HG03520 (cell line): ENCODE data around the gene LHPP.

ENCODE experiments used
- ATAC-seq: cut with Tn5 transposase; IDR thresholded peaks from one replicate; pipeline ENCODE4 v1.9.1; 2021; ENCODE audit warnings: mild to moderate bottlenecking, moderate library complexity; ENCODE audit not compliant: unreplicated experiment

Gene LHPP

DNA sequence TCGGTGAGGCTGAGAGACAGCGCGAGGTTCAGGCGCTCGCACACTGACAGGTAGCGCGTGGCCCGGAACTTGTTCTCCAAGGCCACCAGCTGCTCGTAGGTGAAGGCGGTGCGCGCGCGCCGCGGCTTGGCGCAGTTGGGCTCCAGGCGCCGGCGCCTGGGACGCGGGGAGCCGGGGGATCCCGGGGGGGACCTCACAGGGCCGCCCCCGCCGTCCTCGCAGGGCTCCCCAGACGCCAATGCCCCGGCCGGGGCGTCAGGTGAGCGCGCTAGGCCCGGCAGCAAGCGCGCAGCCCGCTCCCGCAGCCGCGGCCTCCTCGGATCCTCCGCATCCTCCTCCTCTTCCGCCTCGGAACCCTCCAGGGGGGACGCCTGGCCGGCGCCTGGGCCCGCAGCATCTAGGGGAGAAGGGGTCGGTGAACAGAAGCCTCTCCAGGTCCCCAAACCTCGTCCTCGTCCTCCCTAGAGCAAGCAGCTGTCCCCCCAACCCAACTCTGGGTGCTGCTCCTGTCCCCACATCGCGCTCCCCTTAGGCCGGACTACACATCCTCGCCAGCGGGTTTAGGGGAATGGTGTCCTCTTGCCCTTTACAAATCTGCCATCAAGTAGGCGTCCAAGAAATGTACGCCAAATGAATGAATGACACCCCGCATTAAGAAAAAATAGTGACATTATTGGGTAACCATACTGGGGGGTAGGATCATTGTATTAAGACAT lies 13.7 kb upstream of the LHPP start:
- ATAC-seq = no peak

DNA sequence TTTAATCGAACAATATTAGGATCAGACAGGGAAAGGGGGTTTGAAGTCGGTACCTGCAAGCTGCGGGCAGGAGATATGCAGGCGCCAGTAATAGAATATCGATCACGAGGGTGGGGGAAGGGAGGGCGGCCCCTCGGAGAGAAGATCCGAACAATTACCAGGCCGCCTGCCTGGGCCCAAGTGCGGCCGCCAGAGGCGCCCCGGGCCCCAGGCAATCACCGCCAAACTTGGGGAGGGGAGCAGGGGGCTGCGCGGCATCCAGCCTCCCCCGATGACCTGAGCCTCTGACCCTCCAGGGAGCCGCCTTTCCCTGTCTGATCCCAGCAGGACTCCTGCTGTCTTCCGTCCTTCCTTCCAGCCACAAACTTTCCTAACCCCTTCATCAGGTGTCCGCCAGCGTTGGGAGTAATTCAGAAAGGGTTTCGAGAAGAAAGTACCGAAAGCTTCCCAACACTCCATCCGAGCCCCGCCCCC lies 12.9 kb upstream of the LHPP start:
- ATAC-seq = no peak

DNA sequence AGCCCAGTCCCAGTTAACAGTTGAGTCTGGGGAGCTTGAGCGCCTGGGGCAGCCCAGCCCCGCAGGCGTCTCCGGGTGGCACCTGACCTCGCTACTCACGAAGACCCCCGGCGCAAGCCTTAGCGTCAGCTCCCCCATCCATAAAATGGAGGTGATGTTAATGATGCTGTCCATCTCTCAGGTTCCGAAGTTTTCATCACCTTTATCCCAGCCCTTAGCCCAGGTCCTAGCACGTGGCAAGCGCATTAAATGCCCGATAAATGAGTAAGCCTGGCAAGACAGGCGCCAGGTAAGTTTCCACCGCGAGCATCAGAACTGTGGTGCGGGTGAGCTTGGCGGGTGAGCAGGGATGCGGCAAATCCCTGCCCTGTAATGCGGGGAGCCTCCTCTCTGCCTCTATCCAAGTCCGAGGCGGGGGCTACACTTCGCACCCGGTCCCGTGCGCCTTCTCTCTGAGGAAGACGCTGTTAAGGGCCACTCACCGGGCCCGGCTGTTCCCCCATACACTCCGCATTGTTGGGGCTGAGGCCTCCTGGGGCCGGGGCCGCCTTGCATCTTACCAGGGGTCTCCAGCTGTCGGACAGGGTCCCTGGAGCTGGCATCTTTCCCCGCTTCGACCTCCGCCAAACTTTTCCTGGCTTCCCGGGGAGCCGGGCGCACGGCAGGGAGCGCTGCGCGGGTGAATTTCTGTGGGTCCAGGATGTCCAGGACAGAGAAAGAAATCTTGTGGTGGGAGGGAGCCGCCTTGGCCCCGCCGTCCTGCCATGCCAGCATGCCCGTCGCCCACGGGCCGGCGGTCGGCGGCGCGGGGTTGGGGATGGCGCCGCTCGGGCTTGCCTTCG lies 12.2 kb upstream of the LHPP start:
- no peak for ATAC-seq

DNA sequence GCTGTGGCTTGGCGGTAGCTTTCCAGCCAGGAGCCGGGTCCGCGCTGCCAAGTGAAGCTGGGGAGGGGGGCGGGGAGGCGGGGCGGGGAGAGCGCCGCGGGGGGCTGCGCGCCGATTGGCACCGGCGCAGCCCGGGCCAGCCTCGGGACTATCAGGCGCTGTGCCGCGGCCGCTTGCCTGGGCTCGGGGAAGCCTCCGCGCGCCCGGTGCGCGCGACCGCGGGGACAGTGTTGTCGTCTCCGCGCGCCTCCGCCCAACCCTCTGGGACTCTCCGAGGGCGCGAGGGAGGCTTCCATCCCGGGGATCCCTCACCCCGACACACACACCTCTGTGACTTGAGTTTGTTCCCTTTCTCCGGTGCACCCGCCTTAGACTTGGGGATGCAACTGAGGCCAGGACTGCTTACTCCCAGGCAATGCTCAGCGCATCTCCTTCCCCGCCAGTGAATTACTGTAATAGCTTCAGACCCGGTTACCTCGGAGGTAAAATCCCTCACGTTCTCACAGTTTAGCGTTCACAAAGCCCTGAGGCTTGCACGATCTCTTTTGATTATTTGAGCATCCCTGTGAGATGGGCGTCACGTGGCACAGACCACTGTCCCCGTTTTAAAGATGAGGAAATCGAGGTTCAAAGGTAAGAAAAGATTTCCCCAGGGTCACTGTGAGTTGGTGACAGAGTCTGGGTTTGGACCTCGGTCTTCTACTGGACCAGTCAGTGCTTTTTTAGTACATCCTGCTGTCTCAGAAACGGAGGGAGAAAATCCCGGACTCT lies 11.4 kb upstream of the LHPP start, which contains the start of gene NKX1-2:
Gene NKX1-2, minus strand, starts transcription at position 24 of the 771 bp plus-strand sequence. CDS start 92 bp downstream, outside the sequence.
- no peak for ATAC-seq

DNA sequence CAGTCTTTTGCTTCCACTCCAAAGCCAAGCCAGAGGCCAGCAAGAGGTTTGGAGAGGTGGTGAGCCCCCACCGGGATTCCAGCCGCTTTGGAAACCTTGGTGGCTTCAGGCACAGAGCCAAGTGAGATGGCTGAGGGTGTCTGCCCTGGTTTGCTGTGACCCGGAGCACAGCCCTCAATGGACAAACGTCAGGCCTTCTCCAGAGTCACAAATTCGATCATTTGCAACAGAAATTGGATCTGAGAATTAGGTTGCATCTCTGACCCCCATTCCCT lies 10.9 kb upstream of the LHPP start:
- no peak for ATAC-seq

DNA sequence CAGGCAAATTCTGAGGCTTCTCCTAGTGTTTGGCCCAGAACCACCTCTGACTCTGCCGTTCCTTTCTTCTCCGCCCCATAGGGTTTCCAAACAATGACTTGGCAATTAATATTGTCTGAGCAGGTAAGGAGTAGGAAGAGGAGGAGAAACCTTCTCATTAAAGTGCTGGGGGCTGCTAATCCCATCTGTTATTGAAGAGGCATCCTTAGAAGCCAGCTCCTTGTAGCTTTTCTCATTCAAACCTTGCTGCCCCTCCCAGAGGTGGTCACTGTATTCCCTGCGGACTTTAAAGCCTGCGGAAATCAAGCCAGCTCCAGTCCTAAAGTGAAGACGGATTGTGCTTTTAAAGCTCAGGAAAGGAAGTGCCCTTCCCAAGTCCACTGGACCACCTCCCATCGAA lies 10.3 kb upstream of the LHPP start:
- ATAC-seq = no peak

DNA sequence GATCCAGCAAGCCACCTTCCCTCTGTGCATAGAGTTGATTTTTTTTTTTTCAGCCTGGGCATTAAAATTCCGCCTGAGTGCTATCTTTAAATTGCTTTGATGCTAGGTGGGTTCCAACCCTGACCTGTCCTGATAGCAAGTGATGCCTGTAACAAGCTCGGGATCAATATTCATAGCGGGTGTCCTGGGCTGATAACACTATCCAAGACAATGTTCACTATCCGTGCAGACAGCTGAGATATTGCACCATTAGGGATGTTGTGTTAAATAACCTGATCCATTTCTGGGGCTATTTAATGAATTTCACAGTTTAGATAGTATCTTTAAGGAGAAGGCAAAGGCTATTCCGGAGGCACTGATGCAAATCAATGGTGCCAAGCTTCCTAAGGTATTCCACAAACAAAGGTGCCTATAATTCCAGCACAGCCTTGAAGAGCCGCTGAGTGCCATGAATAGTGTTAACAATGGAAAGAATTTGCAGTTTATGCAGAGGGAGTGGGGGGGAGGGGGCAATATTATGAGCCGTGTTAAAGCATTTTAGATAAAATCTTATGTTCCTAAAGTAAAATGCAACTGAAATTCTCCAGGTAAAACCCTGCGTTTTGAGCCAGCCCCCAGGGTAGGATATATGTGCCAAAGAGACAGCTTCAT lies 7.5 kb upstream of the LHPP start:
- no peak for ATAC-seq

DNA sequence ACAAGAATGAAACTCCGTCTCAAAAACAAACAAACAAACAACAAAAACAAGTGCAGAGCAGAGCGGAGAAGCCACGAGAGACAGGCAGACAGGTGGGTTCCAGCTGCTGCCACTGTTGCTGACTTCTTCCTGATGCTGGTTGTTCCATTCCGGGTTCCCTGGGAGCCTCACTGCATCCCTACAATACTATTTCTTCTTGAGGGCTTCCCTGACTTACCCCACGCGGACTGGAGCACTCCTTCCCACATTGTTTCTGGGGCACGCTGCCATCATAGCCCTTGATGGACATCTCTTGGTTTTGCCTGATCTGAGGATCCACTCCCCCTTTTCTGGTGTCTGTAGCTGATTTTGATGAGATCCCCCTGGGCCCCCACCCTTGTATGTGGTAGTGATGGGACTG lies 6.2 kb upstream of the LHPP start:
- ATAC-seq = no peak

DNA sequence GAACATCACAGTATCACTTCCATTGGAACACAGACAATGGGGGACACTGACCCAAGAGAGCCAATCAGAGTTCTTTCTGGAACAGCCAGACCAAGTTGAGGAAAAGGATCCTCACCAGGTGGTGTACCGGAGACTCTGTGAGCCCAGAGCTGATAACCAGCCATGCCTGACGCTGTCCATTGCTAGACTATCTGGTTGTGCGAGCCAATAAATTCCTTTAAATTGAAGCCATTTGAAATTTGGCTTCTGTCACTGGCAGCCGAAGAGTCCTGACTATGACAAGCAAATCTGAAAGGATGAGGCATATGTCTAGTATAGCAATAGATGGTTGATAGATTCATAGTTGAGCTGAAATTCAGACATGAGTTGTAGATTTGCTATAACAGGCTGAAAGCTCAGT lies 3.1 kb upstream of the LHPP start:
- ATAC-seq = no peak

DNA sequence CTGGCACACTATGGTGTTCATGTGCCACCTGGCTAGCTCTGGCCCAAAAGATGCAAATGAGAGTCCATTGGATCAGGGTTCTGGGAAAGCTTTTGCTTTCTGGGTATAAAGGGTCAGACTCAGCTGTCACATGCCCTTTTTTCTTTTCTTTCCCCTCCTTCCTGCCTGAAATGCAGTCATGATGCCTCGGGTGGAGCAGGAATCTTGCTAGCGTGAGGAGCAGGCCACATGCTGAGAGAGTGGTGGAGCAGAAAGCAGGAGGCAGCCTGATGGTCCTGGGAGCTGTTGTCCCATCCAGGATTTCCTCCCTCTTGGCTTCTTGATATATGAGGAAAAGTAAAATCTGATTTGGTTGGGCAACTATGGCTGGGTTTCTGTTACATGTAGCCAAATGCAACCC lies 2.7 kb upstream of the LHPP start:
- ATAC-seq = no peak

DNA sequence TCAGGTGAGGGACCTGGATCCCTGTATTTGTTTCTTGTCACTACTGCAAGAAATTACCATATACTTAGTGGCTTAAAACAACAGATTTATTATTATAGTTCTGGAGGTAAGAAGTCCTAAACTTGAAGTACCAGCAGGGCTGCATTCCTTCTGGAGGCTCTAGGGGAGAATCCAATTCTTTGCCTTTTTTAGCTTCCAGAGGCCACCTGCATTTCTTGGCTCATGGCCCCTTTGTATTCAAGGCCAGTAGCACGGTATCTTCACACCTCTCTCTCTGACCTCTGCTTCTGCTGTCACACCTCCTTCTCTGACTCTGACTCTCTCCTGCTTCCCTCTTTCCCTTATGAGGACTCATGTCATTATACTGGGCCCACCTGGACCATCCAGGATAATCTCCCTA lies 2.2 kb upstream of the LHPP start:
- ATAC-seq = no peak

DNA sequence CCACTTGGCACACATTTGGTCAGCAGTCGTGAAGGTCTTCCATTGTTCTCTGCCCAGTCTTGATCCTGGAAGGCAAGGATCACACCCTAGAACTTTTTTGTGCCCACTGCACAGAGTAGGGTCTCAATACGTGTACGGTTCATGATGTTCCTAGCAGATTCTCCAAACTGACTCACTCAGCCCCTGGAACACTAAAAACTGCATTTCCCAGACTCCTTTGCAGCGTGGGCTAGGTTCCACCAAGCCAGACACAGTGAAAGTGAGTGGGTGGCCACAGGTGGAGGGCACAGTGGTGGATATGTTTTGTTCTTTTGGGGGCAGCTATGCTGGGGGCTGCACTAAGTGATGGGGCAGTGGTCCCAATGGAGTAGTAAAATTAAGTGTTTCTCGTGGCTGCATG lies 1.5 kb upstream of the LHPP start:
- ATAC-seq = no peak

DNA sequence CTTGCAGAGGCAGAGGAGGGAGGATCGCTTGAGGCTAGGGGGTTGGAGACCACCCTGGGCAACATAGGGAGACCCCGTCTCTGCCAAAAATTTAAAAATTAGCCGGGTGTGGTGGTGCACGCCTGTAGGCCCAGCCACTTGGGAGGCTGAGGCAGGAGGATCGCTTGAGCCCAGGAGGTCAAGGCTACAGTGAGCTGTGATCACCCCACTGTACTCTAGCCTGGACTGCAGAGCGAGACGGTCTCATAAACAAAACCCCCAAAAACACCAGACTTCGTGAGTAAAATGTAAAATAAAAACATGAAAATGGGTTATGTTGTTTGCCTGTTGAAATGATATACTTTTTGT lies 699 bp downstream of the LHPP start:
- ATAC-seq = no peak

DNA sequence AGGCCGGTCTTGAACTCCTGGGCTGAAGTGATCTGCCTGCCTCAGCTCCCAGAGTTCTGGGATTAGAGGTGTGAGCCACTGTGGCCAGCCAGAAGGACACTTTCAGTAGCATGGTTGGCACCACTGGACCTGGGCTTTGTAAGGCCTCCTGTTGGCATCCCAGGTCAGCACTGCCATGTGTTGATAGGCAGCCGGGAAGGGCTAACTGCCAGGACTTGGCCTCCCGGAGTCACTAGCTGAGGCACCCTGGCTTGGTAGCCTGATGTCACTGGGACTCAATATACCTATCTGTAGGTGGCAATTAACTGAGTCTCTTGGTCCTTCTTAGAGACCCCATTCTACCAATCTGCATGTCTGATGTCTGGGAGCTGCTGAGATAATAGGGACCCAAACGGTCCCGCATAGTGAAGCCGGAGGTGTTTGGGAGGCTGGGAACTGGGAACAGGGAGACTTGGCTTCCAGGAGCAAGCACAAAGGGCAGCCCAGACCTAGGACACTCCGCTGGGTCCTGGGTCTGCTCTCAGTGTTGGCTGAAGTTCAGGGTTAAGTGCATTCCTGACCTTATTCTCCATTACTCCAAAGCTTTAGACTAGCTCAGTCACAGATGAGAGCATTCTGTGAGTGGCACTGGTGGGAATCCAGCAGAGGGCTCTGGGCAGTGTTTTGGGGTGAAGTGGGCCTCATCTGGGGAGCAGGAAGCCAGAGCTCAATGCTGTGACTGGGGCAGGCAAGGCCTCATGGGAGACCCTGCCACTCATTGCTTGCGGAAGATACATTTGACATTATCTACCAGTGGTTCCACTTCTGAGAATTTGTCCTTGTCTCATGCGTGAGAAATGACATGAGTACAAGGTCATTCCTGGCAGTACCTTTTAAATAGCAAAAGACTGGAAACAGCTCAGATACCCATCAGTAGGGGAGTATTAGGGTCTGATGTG lies 2.7 kb downstream of the LHPP start:
- ATAC-seq = no peak

DNA sequence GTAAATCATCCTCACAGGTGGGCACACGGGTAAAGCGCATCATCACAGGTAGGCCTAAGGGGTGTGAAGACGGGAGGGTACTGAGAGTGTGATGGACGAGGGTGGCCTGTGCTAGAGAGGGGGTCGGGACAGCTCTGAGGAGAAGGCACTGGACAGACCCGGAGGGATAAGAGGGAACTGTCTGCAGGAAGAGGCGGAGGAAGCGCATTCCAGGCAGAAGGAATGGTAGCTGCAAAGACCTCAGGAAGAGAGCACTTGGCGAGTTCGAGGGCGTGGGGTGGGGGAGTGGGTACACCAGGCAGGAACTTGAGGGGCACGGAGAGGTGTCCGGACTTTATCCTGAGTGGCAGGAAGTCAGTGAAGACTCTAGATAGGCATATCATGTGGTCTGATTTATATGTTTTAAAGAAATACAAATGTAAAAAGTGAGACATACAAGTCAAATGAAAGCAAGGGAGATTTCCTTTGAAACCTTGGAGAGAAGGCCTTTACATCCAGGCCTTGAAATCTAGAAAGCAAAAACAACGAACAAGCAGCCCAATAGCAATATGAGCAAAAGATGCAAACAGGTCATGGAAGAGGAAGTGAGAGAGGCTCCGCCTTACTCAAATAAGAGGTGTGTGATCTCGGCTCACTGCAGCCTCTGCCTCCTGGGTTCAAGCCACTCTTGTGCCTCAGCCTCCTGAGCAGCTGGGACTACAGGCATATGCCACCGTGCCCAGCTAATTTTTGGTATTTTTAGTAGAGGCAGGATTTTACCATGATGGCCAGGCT lies 3.6 kb downstream of the LHPP start:
- ATAC-seq = peak; percentile 45

DNA sequence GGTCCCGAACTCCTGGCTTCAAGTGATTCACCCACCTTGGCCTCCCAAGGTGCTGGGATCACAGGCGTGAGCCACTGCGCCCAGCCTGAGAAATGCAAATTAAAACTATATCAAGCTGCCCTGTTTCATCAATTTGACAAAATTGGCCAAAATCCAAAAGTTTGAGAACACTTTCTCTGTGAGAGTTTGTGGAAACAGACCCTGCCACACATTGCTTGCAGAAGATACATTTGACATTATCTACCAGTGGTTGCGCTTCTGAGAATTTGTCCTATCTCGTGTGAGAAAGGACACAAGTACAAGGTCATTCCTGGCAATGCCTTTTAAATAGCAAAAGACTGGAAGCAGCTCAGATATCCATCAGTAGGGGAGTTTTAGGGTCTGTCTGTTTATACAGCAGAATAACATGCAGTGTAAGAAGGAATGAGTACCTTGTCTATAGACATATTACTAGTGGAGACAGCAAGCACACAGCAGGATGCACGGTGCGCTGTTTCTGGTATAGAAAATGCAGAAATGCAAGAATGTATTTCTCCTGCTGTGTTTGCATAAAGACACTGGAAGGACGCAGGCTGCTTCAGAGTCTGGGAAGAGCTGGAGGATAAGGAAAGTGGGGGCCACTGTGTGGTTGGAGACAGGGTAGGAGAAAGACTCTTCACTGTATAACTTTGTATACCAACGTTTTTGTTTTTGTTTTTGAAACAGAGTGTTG lies 4.3 kb downstream of the LHPP start:
- no peak for ATAC-seq

DNA sequence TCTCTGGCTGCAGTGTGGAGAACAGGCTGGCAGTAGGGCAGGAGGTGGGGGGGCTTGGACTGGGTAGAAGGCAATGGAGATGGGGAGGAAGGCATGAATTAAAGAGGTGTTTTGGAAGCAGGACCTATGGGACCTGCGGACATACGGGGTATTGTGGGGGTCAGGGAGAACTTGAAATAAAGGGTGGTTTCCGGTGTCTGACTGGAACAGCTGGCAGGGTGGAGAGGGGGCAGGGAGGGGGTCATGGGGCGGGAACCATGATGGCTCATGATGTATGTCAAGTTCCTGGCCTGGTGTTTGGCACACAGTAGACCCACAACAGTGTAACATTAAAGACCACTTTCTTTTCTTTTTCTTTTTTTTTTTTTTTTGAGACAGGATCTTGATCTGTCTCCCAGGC lies 5.5 kb downstream of the LHPP start:
- ATAC-seq = no peak

DNA sequence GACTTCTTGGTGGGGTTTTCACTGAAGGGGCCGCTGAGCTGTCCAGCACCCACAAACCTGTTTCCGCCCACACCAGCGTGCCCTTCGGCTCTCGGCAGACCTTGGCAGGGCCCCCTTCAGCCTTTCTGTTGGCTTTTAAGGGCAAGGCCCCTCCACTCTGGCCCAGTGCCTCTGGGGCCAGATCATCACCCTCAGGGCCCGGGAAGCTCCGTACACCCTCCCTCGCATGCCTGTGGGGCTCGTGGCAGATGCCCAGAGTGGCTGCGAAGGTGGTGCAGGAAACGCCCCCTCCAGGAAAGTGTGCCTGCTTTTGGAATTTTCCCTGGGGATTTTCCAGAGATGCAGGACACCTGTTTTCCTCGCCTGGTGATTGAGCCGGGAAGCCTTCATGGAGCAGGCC lies 7.0 kb downstream of the LHPP start:
- no peak for ATAC-seq

DNA sequence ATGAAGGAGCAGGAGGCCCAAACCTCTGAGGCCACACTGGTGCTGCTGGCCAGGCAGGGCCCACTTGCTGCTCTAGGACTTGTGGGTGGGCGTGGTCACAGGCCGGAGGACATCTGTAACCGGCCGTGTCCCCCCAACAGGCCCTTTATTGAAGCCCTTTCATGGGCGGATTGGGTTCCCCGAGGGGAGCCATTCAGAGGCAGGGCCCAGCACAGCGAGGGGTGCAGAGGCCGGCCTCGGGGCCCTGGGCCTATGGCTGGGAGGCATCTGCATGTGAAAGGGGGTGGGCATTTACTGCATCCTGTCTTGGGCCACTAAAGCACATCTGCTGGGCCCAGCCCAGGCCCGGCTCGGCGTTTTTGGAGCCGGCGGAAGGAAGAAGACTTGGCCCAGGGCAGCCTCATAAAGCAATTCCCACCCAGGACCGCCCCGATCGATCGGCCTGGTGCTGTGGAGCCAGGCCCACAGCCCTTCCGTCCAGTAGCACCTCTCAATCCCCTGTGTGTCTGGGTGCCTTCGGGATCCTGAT lies 8.4 kb downstream of the LHPP start:
- no peak for ATAC-seq
